ENCODE data around the gene CSTB. TPM values are rescaled to one million over a fixed set of nuclear protein-coding genes. Genes with fewer than 3 reads are reported as not detected.
A peak's percentile ranks its signal among the peaks of the same experiment; 100 is the strongest.

The CSTB gene
- total and polyA plus RNA-seq, 2 donors (not counting 1 experiment from before 2014, with no cell fraction given): 14.0 to 28.3 TPM

GRCh38 chr21:43790010-43790524 is 14.0 kb upstream of the CSTB start:
- H3K9me3 ChIP-seq (ENCODE audit: control extremely low read depth in 1 of 3, control insufficient read depth in 2 of 3, insufficient read depth in 1 of 3, low read length in 2 of 3): no peaks in the 10 kb centered on the region
- ChIA-PET POLR2A (interaction anchor here (0.7 to 1.0 kb wide), 2 partner anchors 70 to 554 kb away, joined by 3 read pairs; no protein-coding TSS in a partner anchor), CTCF (interaction anchor here (0.7 to 1.9 kb wide), 8 partner anchors 10 to 563 kb away, joined by 3 to 6 read pairs (median 3); no protein-coding TSS in a partner anchor)
- Mint-ChIP-seq H3K4me3 (peak overlapping the region; percentile 94), H3K9me3 (ENCODE audit: insufficient read depth) (no peaks in the 10 kb centered on the region), H3K27me3 (no peaks in the 10 kb centered on the region), H3K27ac (peak overlapping the region; percentile 77), H3K4me1 (peaks cover 13% of the 10 kb centered on the region)
- H3K9ac ChIP-seq (ENCODE audit: low read length): peak overlapping the region; percentile 71
- 20% methylated on average over 13 of the region's 13 CpGs for WGBS (ENCODE audit: insufficient coverage)
- no peaks in the 10 kb centered on the region for H3K27me3 ChIP-seq (replicated peaks in 1 of 4; ENCODE audit: control extremely low read depth in 1 of 4, control insufficient read depth in 3 of 4, insufficient read depth in 4 of 4, low read length in 3 of 4)
- peaks cover 0 to 31% of the 10 kb centered on the region in 2 experiments for H3K36me3 ChIP-seq (replicated peaks in 1 of 2; ENCODE audit: control extremely low read depth in 1 of 2, control insufficient read depth in 1 of 2, extremely low read depth in 1 of 2, insufficient read depth in 2 of 2, low read length in 1 of 2)
- peaks cover 33% of the 10 kb centered on the region for H4K20me1 ChIP-seq (ENCODE audit: control insufficient read depth, insufficient read depth, low read length, poor library complexity, severe bottlenecking)
- H3K4me2 ChIP-seq (replicated peaks; ENCODE audit: low read depth, low read length, poor library complexity, severe bottlenecking): peak overlapping the region; percentile 89
- peaks cover 51% of the 10 kb centered on the region for H3K79me2 ChIP-seq (ENCODE audit: control insufficient read depth, insufficient read depth, low read length)
- peak; percentile 23 for DNase-seq
- intact Hi-C loops (cut with micrococcal nuclease): no loop called here
- peaks cover 9 to 21% of the 10 kb centered on the region in 2 donors for H3K4me1 ChIP-seq (ENCODE audit: control insufficient read depth in 2 of 2, insufficient read depth in 2 of 2, low read length in 2 of 2)
- TF ChIP-seq, protein P1, sequence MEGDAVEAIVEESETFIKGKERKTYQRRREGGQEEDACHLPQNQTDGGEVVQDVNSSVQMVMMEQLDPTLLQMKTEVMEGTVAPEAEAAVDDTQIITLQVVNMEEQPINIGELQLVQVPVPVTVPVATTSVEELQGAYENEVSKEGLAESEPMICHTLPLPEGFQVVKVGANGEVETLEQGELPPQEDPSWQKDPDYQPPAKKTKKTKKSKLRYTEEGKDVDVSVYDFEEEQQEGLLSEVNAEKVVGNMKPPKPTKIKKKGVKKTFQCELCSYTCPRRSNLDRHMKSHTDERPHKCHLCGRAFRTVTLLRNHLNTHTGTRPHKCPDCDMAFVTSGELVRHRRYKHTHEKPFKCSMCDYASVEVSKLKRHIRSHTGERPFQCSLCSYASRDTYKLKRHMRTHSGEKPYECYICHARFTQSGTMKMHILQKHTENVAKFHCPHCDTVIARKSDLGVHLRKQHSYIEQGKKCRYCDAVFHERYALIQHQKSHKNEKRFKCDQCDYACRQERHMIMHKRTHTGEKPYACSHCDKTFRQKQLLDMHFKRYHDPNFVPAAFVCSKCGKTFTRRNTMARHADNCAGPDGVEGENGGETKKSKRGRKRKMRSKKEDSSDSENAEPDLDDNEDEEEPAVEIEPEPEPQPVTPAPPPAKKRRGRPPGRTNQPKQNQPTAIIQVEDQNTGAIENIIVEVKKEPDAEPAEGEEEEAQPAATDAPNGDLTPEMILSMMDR (IDR thresholded peaks at IDR 0.05): no peak
- no peak for TF ChIP-seq EZH2 (IDR thresholded peaks at IDR 0.05; ENCODE audit: borderline replicate concordance, insufficient read depth, low read depth, low read length, poor library complexity, severe bottlenecking)
- peak overlapping the region; percentile 90 for H2AFZ ChIP-seq (ENCODE audit: insufficient read depth, low read depth, low read length, poor library complexity, severe bottlenecking)
- ATAC-seq (ENCODE audit: low read depth): no peak
- H3K27ac ChIP-seq (ENCODE audit: low read length in 2 of 2): peak overlapping the region in 1 of 2 donors; percentile 78
- peak overlapping the region; percentile 60 to 89 (median 79) for H3K4me3 ChIP-seq (ENCODE audit: control extremely low read depth in 1 of 5, extremely low read depth in 1 of 5, insufficient read depth in 1 of 5, low read depth in 2 of 5, low read length in 4 of 5)

All from B cell (primary cell).